Measurements from ENCODE around the gene VCX2. TPM values are rescaled to one million over a fixed set of nuclear protein-coding genes. Genes with fewer than 3 reads are reported as not detected.
"Not testable (repeated sequence)": the region's sequence is repeated elsewhere in the genome, so short reads cannot be mapped to it uniquely, and the experiment has no call there.

Gene VCX2
- not detected in 2 replicates for total RNA-seq

DNA sequence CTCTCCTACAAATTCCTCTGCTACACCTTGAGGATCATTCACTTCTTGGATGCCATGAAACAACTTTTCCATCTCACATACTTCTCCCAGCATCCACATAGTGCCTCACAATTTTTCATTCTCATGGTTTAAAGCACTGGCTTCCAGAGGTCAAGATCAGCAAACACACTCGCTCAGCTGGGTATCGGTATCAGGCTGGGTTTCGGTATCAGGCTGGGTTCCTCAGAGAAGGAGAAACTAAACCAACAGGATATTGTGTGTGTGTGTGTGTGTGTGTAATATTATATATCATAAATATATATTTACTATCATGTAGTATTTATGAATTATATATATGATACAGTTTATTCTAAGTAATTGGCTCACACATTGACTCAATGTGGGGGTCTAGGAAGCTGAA, at the start of gene VCX2:
TSS of gene VCX2 (minus strand) at position 99 of the 400 bp plus-strand sequence. CDS start 624 bp downstream, outside the sequence.
- not testable (repeated sequence) for DNase-seq (ENCODE audit: extremely low read depth, low read depth, low spot score)

DNA sequence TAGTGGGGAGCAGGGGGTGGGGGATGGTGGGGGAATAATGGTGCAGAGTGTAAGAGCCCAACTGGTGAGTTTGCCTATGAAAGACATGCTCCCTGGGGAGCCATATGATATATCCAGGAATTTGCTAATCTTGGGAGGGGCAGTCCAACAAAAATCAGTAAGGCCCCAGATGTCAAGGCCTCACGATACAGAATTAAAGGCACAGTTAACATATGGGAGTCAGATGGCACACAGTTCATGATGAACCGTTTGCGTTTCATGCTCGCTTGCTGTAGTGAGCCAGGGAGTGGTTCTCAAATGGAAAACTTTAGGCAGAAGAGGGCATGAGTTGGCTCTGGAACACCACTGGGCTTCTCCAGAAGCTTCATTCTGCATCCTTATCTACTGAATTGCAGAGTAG, 33.9 kb upstream of the VCX2 start:
- no peak for DNase-seq (ENCODE audit: extremely low read depth, low read depth, low spot score)

DNA sequence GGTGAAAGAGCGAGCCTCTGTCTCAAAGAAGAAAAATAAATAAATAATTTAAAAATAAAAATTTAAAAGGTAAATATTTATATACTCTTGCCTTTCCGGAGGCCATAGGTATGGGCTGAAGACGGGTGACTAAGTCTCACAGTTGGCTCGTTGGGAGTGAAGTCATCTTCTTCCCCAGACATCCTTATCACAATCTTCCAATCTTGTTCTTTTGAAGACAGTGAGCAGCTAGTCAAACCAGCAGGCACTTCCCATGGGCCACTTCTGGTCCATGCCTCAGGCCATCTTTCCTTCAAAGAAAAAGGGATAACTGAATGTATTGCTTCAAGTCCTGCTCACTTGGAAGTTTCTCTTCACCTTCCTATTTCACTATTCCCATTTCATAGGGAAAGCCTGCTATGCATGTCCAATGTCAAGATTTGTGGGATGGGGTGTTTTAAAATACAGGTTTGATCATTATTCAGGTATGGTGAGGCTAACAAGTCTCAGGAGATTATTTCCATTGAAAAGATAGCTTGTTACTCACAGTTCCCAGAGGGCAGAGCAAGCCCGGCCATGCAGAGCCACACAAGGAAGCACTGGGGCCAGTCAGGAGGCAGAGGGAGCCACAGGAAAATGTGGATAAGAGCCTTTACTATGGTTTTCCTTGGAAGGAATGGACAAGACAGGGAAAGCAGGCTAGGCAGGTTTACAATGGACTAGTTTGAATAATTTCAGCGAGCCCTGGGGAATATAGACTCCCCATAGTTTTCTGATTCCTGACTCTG, 33.3 kb upstream of the VCX2 start:
- no peak for DNase-seq (ENCODE audit: extremely low read depth, low read depth, low spot score)

DNA sequence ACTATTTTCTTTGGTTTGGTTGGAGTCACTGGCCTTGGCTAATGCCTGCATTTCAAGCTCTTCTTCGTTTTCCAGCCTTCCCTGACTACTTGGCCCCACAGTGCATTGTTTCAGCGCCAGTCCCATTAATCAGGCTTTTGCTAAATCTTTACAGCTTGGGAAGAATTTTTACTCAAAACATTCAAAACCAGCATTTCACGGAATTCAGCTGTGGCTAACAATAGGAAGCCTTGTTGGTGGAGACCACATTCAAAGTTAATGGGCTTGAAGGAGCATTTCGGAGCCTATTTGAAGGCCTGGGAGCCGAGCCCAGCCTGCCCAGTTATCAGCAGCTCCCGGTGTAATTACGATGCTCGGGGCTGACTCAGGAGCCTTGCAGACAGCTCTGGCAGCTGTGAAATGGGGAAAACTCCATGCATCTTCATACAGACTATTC, 30.8 kb upstream of the VCX2 start:
- DNase-seq (ENCODE audit: extremely low read depth, low read depth, low spot score) = no peak

DNA sequence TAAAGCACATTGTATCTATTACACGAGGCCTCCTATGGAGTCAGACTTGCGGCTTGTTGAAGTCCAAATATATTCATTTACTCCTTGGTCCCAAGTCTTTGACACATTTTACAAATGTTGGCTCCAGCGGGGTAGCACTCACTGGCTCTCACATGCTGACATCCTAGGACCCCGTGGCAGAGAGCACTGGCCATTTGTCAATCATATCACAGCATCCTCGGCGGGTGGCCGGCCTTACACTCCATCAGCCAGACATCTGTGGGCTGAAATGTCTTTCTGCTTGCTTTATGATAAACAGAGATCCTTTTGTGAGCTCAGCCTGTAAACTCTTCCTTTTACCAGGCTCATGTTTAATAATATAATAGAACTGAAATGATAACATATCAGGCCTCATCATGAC, 25.7 kb upstream of the VCX2 start:
- DNase-seq (ENCODE audit: extremely low read depth, low read depth, low spot score) = no peak

DNA sequence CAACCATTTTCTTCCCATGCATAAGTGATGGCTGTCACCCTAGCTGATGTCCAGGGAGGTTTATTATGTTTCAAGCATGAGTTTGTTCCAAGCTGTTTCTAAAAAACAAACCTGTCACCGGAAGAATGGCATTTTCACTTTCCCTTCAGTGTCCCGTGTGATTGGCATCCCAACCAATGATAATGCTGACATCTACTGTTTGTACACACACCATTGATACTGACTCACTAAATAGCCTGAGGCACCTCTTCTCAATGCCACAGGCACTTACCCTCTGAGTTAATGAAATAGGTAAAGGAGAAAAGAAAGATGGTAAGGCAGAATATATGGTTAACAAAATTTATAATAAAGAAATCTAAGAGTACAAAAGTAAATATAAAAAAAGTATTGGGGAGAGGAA, 23.1 kb upstream of the VCX2 start:
- no peak for DNase-seq (ENCODE audit: extremely low read depth, low read depth, low spot score)

DNA sequence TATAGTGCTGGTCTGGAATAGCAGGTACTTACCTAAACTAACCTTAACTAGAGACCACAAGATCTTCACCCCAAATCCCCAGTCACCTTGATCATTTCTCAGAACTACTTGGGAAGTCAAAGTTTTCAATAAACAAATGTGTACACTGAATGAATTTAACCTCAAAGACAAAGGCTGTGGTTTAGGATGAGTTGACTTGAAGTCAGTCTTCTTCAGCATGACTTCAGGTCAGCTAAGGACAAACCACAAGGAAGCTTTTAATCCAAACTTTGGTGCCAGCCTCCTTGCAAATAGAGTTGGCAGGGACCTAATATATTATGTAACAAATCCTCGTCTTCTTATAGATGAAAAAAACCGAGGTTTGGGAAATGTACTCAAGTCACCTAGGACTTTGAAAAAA, 21.2 kb upstream of the VCX2 start:
- no peak for DNase-seq (ENCODE audit: extremely low read depth, low read depth, low spot score)

DNA sequence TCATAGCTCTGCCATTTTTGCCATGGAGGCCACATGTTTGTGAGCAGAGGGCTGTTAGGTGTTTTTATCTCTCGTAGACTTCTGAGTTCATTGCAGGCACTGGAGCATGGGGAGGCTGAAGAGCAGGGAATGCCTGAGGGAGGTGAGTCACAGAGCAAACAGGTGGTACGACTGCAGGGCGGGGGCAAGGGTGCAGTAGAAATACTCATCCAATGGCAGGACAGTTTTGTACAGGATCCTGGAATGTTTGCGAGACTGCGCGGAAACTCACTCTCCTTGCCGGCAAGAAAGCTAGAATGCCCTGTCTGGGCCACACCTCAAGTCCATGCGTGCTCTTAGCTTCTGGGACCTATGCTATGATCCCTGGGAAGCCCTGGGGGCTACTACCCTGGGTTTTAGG, 20.0 kb upstream of the VCX2 start:
- no peak for DNase-seq (ENCODE audit: extremely low read depth, low read depth, low spot score)

DNA sequence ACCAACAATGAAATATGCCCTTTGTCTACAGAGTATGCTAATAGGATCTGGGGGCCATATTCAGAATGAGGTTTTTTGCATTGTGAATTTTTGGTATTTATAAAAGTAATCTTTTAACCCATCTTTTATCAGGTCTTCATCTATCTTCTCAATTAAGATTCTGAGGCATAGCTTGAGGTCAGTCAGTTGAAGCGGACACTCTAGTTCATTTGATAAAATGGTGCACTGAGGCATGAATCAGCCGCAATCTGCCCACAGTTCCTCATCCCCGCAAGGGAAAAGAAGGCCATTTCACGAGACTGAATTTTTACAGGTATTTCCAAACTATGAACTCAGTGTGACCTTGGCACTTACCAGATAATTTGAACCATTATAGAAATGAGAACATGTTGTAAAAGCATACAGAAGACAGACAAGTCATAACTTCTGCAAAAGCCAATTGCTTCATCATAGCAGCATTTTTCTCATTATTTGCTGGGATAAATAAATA, 19.3 kb upstream of the VCX2 start:
- no peak for DNase-seq (ENCODE audit: extremely low read depth, low read depth, low spot score)

DNA sequence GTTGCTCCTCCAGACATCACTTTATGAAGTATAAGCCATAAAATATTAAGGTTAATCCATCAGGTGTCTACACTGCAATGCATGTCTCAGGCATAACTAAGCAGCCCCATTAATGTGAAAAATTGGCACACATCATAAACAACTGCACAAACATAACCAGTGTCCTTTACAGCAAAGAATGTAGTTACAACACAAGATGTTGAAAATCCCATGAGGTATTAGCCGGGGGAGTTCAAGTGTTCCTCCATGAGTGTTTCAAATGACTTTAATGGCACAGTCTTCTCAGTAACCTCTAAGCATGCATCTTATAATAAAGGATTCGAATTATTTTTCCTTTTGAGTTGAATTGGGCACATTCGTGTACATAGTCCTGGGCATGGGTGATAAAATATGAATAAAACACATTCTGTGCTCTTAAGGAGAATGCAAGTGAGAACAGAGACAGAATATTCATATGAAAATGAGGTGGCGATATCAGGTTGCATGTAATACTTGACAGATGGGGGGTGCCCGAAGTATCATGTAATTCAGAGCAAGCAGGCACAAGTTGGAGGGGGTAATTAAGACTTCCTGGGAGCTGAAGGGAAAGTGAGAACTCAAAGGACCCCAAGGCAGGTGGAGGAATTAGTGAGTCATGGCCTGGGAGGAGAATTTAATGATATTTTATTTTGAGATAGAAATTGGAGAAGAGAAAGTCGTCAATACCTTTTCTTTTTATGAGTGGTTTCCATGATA, 18.2 kb upstream of the VCX2 start:
- no peak for DNase-seq (ENCODE audit: extremely low read depth, low read depth, low spot score)

DNA sequence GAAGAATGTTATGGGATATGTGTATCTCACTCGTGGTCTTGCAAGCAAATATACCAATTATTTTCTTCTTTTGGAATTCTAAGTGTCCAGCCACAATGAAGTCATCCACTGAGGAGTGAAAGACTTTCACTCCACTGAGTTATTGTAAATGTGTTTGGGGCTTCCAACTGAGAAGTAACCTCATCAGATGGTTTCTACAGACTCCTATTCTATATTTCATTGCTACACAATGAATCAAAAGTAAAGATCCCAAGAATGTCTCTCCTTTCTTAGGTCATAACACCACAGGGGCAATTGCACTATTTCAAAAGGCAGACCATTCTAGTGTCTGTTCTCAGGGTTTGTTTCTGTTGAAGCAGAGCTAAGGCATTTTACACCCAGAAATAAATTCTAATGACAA, 12.3 kb upstream of the VCX2 start:
- DNase-seq (ENCODE audit: extremely low read depth, low read depth, low spot score) = no peak

DNA sequence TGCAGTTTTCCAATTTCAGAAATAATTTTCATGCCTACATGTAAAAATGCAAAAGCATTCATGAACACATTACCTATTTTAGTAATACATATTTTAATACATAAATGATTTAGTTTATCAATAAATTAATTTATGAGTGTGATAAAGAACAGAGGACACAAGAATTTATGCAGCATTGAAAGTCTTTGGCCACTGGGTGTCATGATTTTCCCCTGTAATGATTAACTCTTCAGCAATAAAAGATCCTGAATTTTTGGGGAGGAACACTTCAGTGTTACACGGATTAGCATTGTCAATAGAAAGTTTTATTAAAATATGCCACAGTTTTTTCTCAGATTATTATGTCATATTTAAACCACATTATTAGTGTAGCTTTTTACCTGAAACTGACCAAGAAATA, 8.6 kb upstream of the VCX2 start:
- no peak for DNase-seq (ENCODE audit: extremely low read depth, low read depth, low spot score)

DNA sequence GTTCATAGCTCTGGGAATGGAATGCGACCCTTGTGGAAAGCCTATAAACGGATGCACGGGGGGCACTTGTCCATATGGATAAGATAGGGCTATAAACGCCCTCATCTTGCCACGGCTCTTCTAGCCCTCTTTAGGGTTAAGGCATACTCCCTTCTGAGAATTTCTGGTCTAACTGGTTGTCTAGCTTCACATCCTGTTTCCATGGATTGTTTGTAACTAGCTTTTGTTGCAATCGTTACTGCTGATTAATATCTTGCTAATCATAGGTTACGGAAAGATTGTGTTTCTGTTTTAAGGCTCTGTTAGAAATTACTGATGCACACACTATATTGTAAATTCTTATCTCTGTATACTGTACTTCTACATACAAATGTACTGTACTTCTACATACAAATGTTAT, 17.1 kb downstream of the VCX2 start:
- not testable (repeated sequence) for DNase-seq (ENCODE audit: extremely low read depth, low read depth, low spot score)

DNA sequence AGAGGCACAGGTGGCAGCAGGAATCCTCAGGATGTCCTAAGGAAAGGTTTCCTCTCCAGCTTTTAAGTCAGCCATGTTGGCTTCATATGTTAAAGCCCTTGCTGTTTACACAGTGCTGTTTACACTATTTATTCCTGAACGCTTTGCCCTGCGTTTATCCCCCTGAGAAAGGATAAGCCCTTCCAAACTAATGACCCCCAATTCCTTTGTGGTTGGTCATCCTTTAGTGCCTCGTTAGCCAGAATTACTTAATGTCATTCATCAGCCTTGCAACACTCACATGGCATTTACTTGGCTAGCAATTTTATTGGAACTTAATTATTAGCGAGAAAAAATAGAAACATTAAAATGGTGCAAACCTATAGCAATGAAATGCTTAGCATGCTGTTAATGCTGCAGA, 23.8 kb downstream of the VCX2 start:
- DNase-seq (ENCODE audit: extremely low read depth, low read depth, low spot score) = no peak

DNA sequence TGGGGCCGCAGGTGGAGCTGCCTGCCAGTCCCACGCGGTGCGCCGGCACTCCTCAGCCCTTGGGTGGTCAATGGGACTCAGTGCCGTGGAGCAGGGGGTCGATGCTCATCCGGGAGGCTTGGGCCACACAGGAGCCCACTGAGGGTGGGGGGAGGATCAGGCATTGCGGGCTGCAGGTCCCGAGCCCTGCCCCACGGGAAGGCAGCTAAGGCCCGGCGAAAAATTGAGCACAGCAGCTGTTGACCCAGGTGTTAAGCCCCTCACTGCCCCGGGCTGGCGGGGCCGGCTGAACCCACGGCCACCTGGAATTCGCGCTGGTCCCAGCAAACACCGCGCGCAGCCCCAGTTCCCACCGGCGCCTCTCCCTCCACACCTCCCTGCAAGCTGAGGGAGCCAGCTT, 26.1 kb downstream of the VCX2 start:
- DNase-seq (ENCODE audit: extremely low read depth, low read depth, low spot score) = no peak

DNA sequence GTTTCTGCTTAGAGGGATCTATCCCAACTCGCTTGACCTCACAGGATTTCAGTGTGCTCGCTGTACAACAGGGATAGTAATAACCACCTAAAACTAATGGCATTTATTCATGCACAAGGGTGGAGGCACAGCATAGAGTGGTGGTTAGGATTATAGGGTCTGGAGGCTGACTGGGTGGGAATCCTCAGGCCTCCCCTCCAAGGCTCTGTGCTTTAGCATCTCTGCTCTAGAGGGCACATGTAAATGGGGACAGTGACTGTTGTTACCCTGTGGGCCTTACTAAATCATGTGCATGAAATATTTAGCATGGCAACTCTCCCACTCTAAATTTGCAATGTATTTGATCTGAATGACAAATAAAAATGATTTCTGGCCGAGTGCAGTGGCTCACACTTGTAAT, 29.2 kb downstream of the VCX2 start:
- no peak for DNase-seq (ENCODE audit: extremely low read depth, low read depth, low spot score)

DNA sequence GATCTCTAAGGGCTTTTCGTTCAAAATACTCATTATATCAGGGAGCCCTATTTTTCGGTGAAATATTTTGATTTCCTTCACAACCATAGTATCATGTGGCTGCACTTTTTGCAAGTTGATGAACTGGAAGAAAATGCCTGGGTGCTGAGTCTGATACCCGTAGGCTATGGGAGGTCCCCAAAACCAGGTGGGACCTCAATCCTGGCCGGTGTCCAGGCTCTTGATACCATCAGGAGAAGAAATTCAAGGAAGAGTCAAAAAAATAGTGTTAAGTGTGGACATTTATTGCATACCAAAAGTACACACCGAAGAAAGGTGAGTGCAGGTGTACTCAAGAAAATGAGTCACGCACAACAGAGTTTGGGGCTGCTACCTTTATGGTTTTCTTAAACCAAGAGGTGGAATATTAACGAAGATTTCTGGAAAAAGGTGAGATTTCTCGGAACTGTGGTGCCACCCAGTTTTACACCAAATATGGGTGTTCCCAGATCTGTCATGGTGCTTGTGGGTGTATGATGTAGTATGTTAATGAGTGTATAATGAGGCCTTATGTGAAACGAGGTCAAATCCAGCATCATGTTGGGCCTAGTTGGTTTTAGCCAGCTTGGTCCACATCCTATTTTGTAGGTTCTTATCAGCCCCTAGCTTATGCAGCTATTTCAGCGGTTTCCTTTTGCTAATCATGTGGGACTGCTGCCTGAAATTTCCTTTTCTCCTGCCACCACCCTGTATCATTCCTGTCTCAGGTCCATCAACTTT, 29.9 kb downstream of the VCX2 start:
- DNase-seq (ENCODE audit: extremely low read depth, low read depth, low spot score) = no peak

DNA sequence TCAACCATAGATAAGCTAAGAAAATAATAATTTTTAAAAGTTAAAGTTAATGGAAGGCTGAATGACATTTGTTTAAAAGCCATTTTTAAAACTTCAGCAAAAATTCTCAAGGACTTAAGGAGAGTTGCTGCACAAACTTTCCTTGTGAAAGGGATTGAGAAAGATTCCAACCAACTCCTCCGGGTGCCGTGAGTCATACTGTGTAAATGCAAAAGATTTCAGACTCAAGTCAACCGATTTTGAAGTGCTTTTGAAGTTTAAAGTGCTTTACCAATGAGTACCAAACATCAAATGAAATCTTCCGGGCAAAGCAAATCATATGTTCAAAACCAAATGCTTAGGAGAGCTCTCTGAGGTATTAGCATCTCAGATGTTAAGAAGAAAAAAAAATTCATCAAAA, 31.4 kb downstream of the VCX2 start:
- no peak for DNase-seq (ENCODE audit: extremely low read depth, low read depth, low spot score)

DNA sequence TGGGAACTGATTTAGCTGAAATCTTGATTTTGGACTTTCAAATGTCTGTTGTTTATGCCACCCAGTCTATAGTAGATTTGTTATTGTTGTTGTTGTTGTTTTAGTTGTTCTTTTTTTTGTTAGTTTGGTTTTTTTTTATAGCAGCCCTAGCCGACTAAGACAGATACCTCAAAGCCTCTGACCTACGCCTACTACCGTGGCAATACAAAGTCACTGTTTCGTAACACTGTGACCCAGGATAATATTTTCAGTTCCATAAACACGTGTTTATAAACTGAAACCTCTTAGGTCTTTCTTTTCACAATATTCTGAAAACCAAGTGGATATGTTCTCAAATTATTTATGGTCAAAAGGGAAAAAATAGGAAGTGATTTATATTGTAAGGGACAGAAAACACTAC, 32.8 kb downstream of the VCX2 start:
- no peak for DNase-seq (ENCODE audit: extremely low read depth, low read depth, low spot score)

DNA sequence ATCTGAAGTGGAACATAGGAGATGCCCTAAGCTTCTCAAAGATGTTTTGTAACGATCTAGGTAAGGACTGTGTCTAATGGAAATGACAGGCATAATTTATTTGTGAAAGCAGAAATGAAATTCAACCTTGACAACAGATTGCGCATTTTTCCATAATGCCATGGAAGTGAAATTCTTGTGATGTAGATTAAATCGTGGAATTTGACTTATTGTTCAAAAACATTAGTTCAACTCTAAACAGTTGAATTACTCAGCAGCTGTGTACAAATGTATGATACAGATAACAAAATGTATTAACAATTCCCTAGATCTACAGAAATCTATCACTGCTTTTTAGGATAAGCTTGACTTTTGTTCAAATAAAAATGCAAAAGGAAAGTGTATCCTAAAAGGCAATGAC, 44.4 kb downstream of the VCX2 start:
- no peak for DNase-seq (ENCODE audit: extremely low read depth, low read depth, low spot score)

DNA sequence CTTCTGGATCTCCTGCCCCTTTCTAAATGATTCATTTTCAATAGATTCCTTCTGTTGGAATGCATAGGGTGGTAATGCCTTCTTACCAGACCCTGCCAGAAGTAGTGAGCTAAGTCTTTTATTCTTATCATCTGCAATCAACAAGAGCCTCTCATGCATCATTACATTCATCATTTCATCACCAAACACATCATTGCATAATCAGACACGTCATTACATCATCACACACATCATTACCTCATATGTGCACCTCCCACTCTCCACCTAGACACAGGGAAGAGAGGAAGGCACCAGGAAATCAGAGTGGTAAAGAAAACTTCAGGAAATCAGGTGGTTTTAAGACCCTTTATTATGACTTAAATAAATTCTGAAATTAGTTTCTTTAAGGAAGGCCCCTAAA, 45.0 kb downstream of the VCX2 start:
- DNase-seq (ENCODE audit: extremely low read depth, low read depth, low spot score) = no peak

All from glomerular endothelial cell (primary cell).